HS-27A (cell line): Measurements from ENCODE around the gene OR8H2.
"Not testable (repeated sequence)": the region's sequence is repeated elsewhere in the genome, so short reads cannot be mapped to it uniquely, and the experiment has no call there.

Source experiments
- DNase-seq: peaks from one replicate; pipeline ENCODE4 v3.0.0-alpha.2; 2012; ENCODE audit warnings: low read depth, missing footprints

The OR8H2 gene, protein sequence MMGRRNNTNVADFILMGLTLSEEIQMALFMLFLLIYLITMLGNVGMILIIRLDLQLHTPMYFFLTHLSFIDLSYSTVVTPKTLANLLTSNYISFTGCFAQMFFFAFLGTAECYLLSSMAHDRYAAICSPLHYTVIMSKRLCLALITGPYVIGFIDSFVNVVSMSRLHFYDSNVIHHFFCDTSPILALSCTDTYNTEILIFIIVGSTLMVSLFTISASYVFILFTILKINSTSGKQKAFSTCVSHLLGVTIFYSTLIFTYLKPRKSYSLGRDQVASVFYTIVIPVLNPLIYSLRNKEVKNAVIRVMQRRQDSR

DNA sequence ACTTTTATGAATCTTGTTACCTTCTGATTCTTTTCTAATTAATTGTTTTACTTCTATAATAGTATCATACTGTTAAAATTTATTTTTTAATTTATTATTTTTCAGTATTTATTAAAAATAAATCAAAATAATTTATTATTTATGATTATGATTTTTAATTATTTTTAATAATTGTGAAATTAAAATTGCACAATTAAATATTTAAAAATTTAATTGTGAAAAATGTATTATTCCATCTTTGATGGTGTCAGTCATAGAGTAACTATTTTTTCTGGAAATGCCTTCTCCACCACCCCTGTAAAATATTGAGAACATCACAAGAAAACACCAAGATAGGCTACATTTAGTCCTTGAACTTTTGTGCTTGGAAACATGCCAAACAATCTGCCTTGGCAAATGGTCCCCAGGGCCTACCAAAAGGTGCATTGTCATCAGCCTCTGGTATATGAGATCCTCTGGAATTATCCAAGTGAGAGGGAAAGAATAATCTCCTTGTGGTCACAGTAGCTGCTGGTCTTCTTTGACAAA, at the start of gene OR8H2:
OR8H2 (plus strand) TSS at position 478 of the 528 bp plus-strand sequence. CDS start 1,356 bp downstream, outside the sequence.
- DNase-seq, result no peak

DNA sequence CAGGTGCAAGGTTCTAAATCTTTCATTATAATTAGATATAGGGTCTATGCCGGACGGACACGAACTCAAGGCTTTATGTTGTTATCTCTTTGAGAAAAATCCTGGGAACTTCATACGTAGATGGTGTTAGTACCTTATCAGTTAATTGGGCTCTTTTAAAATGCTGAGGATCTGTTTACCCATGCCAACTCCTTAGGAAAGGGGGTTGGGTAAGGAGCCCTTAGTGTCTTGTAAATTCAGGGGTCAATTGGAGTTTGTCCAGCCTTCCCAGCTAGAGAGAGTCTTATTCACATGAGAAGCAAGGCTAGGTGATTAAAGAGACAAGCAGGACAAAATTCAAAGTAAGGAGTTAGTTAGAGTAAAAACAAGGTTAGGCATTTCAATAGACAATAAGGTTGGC, 47.1 kb upstream of the OR8H2 start:
- DNase-seq, result not testable (repeated sequence)

DNA sequence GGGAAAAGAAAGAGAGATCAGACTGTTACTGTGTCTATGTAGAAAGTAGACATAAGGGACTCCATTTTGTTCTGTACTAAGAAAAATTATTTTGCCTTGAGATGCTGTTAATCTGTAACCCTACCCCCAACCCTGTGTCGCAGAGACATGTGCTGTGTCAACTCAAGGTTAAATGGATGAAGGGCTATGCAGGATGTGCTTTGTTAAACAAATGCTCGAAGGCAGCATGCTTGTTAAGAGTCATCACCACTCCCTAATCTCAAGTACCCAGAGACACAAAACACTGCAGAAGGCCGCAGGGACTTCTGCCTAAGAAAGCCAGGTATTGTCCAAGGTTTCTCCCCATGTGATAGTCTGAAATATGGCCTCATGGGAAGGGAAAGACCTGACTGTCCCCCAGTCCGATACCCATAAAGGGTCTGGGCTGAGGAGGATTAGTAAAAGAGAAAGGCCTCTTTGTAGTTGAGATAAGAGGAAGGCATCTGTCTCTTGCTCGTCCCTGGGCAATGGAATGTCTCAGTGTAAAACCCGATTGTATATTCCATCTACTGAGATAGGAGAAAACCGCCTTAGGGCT, 45.7 kb upstream of the OR8H2 start:
- not testable (repeated sequence) for DNase-seq

DNA sequence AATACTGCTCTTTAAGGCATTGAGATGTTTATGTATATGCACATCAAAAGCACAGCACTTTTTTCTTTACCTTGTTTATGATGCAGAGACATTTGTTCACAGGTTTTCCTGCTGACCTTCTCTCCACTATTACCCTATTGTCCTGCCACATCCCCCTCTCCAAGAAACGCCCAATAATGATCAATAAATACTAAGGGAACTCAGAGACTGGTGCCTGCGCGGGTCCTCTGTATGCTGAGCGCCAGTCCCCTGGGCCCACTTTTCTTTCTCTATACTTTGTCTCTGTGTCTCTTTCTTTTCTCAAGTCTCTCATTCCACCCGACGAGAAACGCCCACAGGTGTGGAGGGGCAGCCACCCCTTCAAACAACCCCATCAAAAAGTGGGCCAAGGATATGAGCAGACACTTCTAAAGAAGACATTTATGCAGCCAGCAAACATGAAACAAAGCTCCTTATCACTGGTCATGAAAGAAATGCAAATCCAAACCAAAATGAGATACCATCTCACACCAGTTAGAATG, 45.2 kb upstream of the OR8H2 start:
- DNase-seq, result not testable (repeated sequence)

DNA sequence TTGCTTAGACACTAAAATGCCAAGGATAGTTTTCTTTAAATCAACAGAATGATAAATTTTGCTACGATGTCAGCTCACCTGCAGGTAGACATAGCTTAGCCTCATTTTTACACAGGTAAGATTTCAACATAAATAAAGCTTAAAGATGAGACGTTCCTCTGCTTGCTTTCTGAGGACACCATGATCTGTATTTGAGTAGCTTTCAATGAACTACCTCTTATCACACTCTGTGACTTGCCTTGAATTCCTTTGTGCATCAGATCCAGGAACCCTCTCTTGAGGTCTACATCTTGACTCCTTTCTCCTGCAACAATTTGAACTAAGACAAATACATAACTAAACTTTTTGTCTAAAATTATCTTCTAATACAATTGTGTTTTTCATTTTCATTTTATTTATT, 36.5 kb upstream of the OR8H2 start:
- no peak for DNase-seq

DNA sequence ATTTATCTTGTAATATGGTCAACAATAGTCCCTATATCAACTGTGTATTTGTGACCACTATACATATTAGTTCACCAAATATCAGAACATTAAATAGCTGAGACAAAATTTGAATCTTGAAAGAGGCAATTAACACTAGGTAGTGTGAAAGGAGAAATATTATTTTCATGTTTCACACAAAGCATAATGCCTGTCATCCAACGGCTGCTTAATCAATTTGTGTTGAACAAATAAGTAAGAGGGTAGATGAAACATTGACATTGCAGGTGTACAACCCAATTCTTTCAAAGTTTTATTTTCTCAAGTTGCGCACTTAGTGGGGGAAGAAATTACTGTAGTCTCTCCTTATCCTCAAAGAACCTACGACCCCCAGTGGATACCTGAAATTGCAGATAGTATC, 13.8 kb upstream of the OR8H2 start:
- DNase-seq, result no peak

DNA sequence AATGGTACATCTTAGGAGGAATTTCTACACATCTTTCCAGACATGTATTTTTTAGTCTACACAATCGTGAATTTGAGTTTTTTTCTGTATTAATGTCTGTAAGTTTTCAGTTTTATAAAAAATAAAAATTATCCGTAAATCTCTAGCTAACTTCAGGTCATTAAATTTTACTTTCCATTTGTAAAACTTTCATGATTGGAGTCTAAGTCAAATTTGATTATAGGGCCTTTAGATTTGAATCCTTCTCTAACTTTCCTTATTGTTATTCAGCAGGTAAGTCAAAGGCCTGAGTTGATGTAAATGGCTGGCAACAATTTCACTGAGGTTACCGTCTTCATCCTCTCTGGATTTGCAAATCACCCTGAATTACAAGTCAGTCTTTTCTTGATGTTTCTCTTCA, 10.5 kb upstream of the OR8H2 start, which contains the start of gene OR8I2:
OR8I2 (plus strand) TSS at position 301 of the 400 bp plus-strand sequence; CDS start at position 301, 0 bp downstream.
- DNase-seq, result no peak

DNA sequence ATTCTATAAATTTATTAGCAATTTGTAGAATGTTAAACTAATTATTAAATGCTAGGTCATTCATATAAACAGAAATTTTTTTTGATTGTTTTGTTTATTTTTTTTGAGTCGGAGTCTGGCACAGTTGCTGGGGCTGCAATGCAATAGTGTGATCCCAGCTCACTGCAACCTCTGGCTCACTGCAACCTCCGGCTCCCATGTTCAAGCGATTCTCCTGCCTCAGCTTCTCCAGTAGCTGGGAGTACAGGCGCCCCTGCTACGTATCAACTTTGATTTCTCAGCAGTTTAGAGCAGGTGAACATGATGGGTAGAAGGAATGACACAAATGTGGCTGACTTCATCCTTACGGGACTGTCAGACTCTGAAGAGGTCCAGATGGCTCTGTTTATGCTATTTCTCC, 18.6 kb downstream of the OR8H2 start, which contains the start of gene OR8H3:
OR8H3 (plus strand) TSS at position 301 of the 400 bp plus-strand sequence; CDS start at position 301, 0 bp downstream.
- DNase-seq, result no peak

DNA sequence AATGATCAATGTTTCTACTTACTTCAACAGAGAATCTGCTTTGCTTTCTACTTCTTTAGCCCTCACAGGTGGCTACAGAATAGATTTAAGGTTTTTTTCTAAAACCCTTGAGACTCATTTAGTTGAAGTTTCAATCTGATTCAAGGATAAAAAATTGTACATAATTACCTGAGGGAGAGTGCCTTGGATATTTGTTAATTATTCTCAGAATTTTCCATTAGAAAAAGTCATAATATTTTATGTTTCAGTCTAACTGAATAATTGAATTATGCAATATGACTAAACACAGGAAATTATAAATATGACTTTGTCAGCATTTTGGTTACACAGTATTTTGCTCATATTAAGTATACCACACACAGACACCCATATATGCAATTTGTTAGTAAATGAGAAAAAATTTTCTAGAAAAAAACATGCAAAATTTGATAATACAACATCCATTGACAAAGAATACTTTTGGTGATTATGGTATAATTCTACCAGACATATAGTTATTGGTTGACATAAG, 36.7 kb downstream of the OR8H2 start, which contains the start of gene OR8J3:
OR8J3 (minus strand) TSS at position 51 of the 511 bp plus-strand sequence. CDS start 2,483 bp downstream, outside the sequence.
- DNase-seq, result no peak

DNA sequence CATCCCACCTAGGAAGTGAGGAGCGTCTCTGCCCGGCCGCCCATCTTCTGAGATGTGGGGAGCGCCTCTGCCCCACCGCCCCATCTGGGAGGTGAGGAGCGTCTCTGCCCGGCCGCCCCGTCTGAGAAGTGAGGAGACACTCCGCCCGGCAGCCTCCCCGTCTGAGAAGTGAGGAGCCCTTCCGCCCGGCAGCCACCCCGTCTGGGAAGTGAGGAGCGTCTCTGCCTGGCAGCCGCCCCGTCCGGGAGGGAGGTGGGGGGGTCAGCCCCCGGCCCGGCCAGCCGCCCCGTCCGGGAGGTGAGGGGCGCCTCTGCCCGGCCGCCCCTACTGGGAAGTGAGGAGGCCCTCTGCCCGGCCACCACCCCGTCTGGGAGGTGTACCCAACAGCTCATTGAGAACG, 40.2 kb downstream of the OR8H2 start:
- not testable (repeated sequence) for DNase-seq

DNA sequence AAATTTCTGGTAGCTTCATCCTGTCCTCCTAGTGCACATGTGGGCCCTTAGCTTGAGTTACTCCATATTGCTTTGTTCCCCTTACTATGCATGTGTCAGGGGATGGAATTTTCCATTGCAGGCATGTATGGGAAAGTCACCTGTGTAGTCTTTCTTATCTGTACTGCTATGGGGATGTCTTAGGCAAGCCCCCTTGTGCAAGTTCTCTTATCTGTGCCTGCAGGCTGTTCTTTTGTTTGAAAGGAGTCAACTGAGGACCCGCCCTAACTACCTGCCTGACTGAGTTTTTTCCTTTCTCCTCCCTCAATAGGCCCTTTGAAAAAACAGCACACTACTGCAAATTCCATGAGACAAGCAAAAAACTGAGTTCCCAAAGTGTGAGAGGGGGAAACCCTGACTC, 47.9 kb downstream of the OR8H2 start:
- DNase-seq, result no peak

DNA sequence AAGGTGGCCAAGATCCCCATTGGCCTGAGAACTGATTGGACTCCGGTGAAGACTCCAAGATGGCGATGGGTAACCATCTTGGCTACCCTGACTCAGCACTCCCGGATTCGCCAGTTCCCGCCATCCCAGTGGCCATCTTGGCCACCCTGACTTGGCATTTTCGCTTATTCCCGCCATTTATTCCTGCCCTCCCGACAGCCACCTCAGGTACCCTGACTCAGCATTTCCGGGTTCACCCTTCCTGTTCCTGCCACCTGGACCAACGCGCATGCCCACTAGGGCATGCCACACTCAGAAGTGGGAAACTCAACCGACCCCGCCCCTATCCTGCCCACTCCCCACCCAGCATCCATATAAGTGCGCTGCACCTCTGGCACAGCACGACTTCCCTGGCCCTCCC, 48.8 kb downstream of the OR8H2 start:
- no peak for DNase-seq
